Measurements from ENCODE around the gene ADAMTSL1.

DNA sequence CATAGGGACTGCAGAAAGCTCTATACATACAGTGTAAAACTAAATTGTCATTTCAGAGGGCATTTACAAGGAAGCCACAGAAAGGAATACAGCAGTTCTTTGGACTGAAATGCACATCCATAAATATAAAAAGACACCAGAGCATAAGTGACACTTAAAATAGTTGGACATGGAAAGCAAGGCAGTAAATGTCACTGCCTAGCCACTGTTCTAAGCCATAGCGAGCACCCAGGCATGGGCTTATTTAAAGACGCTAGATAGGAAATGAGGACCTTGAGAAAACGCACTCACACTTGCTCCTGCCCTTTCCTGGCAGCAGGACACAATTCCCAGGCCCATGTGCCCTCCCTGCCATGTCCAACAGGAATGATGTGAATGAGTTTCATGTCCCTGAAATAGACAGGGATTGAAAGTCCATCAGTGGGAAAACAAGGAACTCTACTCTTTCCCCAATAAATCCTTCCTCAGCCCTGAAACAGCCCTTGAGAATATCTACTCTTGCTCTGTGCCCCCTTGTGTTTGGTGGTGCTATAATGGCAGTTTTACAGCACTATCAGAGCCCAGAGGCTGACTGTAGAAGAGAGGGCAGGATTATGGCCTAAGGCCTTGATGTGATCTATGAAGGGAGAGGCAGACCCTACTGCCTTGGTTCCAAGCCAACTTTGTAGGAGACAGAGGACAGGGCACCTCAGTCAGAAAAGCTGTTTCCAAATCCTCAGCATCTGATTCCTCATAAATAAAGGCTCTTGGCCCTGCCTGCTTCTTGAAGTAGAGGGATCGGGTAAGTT, 376.1 kb downstream of the ADAMTSL1 start:
- no peak for TF ChIP-seq CTCF (IDR thresholded peaks at IDR 0.05; ENCODE audit: extremely low read depth in 1 of 2, insufficient read depth in 1 of 2, low read depth in 1 of 2, low read length in 2 of 2)
- no peak for TF ChIP-seq POLR2AphosphoS5 (IDR thresholded peaks at IDR 0.05; ENCODE audit: insufficient read depth, low read depth, low read length)
- no peak for TF ChIP-seq POLR2A (IDR thresholded peaks at IDR 0.05; ENCODE audit: low read depth, low read length)
- no peak for TF ChIP-seq MAX (IDR thresholded peaks at IDR 0.05; ENCODE audit: insufficient read depth, insufficient read length)
- no peak for TF ChIP-seq EZH2 (IDR thresholded peaks at IDR 0.05; ENCODE audit: borderline replicate concordance, low read depth, low read length, severe bottlenecking)
